GM12878 (cell line): ENCODE measurements around the gene IFI27L1. TPM values are rescaled to one million over a fixed set of nuclear protein-coding genes. Genes with fewer than 3 reads are reported as not detected.

Source experiments
- ATAC-seq: fragments of 200-7000 bp; cut with Tn5 transposase; 3 replicates; pipeline ENCODE4 v1.9.1; 2020; ENCODE audit warnings: mild to moderate bottlenecking, moderate library complexity
- BruUV-seq: library from RNA; stranded (reverse); fragments of 400-500 nt; replicated peaks from 2 replicates; lab custom pipeline; 2021; lab: Mats Ljungman, UMichigan
- CTCF ChIA-PET: fragments of 300-600 bp; sonication (Branson Sonifier 250); formaldehyde crosslinking; extraction: SDS; loops from one replicate; lab custom pipeline; 2021; ENCODE audit warnings: inconsistent platforms; lab: Yijun Ruan, JAX
- POLR2A ChIA-PET: fragments of 350-600 bp; formaldehyde crosslinking; extraction: SDS; loops from one replicate; lab custom pipeline; 2021; ENCODE audit warnings: inconsistent platforms; lab: Charles Lee
- RAD21 ChIA-PET: fragments of 300-600 bp; sonication (Branson Sonifier 250); formaldehyde crosslinking; loops from one replicate; lab custom pipeline; 2023; ENCODE audit warnings: antibody characterized with exemption; ENCODE audit not compliant: unreplicated experiment; lab: Charles Lee
- SMC1A ChIA-PET: fragments of 300-600 bp; sonication (Branson Sonifier 250); formaldehyde crosslinking; loops from one replicate; lab custom pipeline; 2023; ENCODE audit not compliant: unreplicated experiment, uncharacterized antibody; lab: Charles Lee
- DNase-seq: peaks from one replicate; pipeline ENCODE4 v3.0.0-alpha.2; 2011; ENCODE audit warnings: low read depth, low spot score
- FAIRE-seq: peaks from 3 replicates; lab custom pipeline; 2011; peaks lifted over from hg19 to GRCh38; lab: Jason Lieb, UNC
- H2AFZ ChIP-seq: 2 replicates; pipeline ENCODE4 v1.6.0; 2011; ENCODE audit warnings: low read depth, low read length, control low read depth; ENCODE audit not compliant: control insufficient read depth
- H3K27ac ChIP-seq: 2 replicates; pipeline ENCODE4 v1.5.1; 2011; ENCODE audit warnings: control low read depth; ENCODE audit not compliant: control insufficient read depth, insufficient read depth
- H3K27me3 ChIP-seq, 2 experiments: replicated peaks in 1 of 2; 2 replicates each; pipeline versions ENCODE4 v1.6.0 to v1.6.1; 2011; ENCODE audit warnings: low read length in 1 of 2; ENCODE audit not compliant: control insufficient read depth in 2 of 2, insufficient read depth in 2 of 2
- H3K36me3 ChIP-seq, 2 experiments: 2 replicates each; pipeline ENCODE4 v1.5.1; 2011; ENCODE audit warnings: low read length in 1 of 2; ENCODE audit not compliant: control insufficient read depth in 2 of 2, insufficient read depth in 2 of 2
- H3K4me1 ChIP-seq: 2 replicates; pipeline ENCODE4 v1.6.1; 2011; ENCODE audit warnings: mild to moderate bottlenecking, low read length, moderate library complexity, mixed read lengths; ENCODE audit not compliant: control insufficient read depth, insufficient read depth
- H3K4me2 ChIP-seq: 2 replicates; pipeline ENCODE4 v1.6.0; 2011; ENCODE audit warnings: control low read depth; ENCODE audit not compliant: control insufficient read depth, insufficient read depth
- H3K4me3 ChIP-seq: fragments of 200-600 bp; sonication (generic); 2 replicates; pipeline ENCODE4 v1.5.1; 2016
- H3K79me2 ChIP-seq: 2 replicates; pipeline ENCODE4 v1.6.0; 2011; ENCODE audit warnings: low read length; ENCODE audit not compliant: control insufficient read depth, insufficient read depth
- H3K9ac ChIP-seq: 2 replicates; pipeline ENCODE4 v1.8.0; 2011; ENCODE audit warnings: low read length, control low read depth, mixed read lengths; ENCODE audit not compliant: control insufficient read depth, insufficient read depth
- H3K9me3 ChIP-seq: replicated peaks from 3 replicates; pipeline ENCODE4 v1.5.1; 2011; ENCODE audit warnings: mild to moderate bottlenecking, low read length; ENCODE audit not compliant: control insufficient read depth, insufficient read depth
- H4K20me1 ChIP-seq: 2 replicates; pipeline ENCODE4 v1.6.0; 2011; ENCODE audit not compliant: control insufficient read depth, insufficient read depth
- CREM ChIP-seq: IDR thresholded peaks from 2 replicates; pipeline ENCODE4 v1.6.1; 2014; ENCODE audit warnings: antibody characterized with exemption, low read depth
- FOS ChIP-seq: IDR thresholded peaks from 3 replicates; pipeline ENCODE4 v1.6.1; 2011; ENCODE audit warnings: borderline replicate concordance; ENCODE audit not compliant: insufficient read length; ENCODE audit errors: extremely low read depth
- HDAC6 ChIP-seq: fragments of 200-600 bp; sonication (generic); IDR thresholded peaks from one replicate; pipeline ENCODE4 v1.8.0; 2017; ENCODE audit warnings: antibody characterized with exemption; ENCODE audit not compliant: unreplicated experiment
- IRF4 ChIP-seq: IDR thresholded peaks from 2 replicates; pipeline ENCODE4 v1.6.1; 2011; ENCODE audit warnings: low read depth, low read length
- SIX5 ChIP-seq: IDR thresholded peaks from 2 replicates; pipeline ENCODE4 v1.6.1; 2011; ENCODE audit warnings: mild to moderate bottlenecking, low read depth, low read length, moderate library complexity; ENCODE audit not compliant: severe bottlenecking
- SMAD1 ChIP-seq: fragments of 450-650 bp; IDR thresholded peaks from 2 replicates; pipeline ENCODE4 v1.6.1; 2018; ENCODE audit warnings: mild to moderate bottlenecking, low read depth; ENCODE audit not compliant: partially characterized antibody
- SUZ12 ChIP-seq: fragments of 200-600 bp; sonication (generic); IDR thresholded peaks from one replicate; pipeline ENCODE4 v1.6.1; 2018; ENCODE audit warnings: antibody characterized with exemption, mild to moderate bottlenecking; ENCODE audit not compliant: unreplicated experiment
- TCF3 ChIP-seq: IDR thresholded peaks from 2 replicates; pipeline ENCODE4 v1.6.1; 2012; ENCODE audit warnings: low read depth, mild to moderate bottlenecking, low read length, borderline replicate concordance; ENCODE audit not compliant: insufficient read depth
- WGBS: methylation state at CpG from one replicate; pipeline ENCODE4 v1.1.6; 2016; ENCODE audit warnings: low lambda C conversion rate; ENCODE audit not compliant: insufficient replicate concordance, insufficient coverage; ENCODE audit errors: missing lambda C conversion rate; 5-methylcytosine and 5-hydroxymethylcytosine counted together
- in situ Hi-C: fragments of 300-500 bp; cut with MboI; formaldehyde crosslinking; loops from 9 replicates; pipeline ENCODE4 v1.14.3; 2018; ENCODE audit warnings: mixed read lengths
- intact Hi-C: fragments of 100-400 bp; cut with micrococcal nuclease; formaldehyde crosslinking; loops from one replicate; pipeline ENCODE4 v1.14.2; 2022; ENCODE audit not compliant: unreplicated experiment
- polyA plus RNA-seq, 11 experiments: library from polyadenylated mRNA; depleted of rRNA in 4 of 11; unstranded in 6 of 11; stranded (reverse) in 5 of 11; fragments of >200 nt; fragmentation: Nextera tagmentation in 4 of 11; fragmentation: Illumina TruSeq in 1 of 11; extraction: Ambion mirVana in 4 of 11; extraction: Trizol in 1 of 11; gene quantifications; 1 replicate in 1 of 11; 2 replicates in 10 of 11; pipeline versions ENCODE4 v1.2.1 to v1.2.3, GENCODE V29; 2011 to 2016; ENCODE audit warnings: inconsistent platforms in 2 of 11, missing spikeins in 2 of 11, low read depth in 1 of 11
- total RNA-seq, 4 experiments: library from RNA; depleted of rRNA in 3 of 4; stranded (reverse); fragments of >200 nt in 3 of 4; fragmentation: Illumina TruSeq in 1 of 4; extraction: Trizol in 1 of 4; gene quantifications; 2 replicates each; pipeline versions ENCODE4 v1.2.1 to v1.2.3, GENCODE V29; 2013 to 2021
- TF ChIP-seq, protein P1 (sequence below), 3 experiments: IDR thresholded peaks in 2 of 3; conservative IDR thresholded peaks in 1 of 3; 2 replicates each; pipeline ENCODE4 v1.5.1; 2011; ENCODE audit warnings: low read depth in 3 of 3, low read length in 3 of 3, mild to moderate bottlenecking in 3 of 3, control low read depth in 2 of 3, moderate library complexity in 2 of 3, inconsistent platforms in 1 of 3, mixed read lengths in 1 of 3; ENCODE audit not compliant: control insufficient read depth in 2 of 3, insufficient read depth in 1 of 3; ENCODE audit errors: extremely low read depth in 1 of 3
- TF ChIP-seq, protein P2 (sequence below): IDR thresholded peaks from 2 replicates; pipeline ENCODE4 v1.6.1; 2011; ENCODE audit warnings: mild to moderate bottlenecking, low read depth, low read length, moderate library complexity; ENCODE audit not compliant: insufficient replicate concordance
- TF ChIP-seq, protein P3 (sequence below): fragments of 450-650 bp; IDR thresholded peaks from 2 replicates; pipeline ENCODE4 v1.6.1; 2017; ENCODE audit warnings: antibody characterized with exemption, mild to moderate bottlenecking, moderate library complexity
- TF ChIP-seq, protein P4 (sequence below): fragments of 450-650 bp; IDR thresholded peaks from 2 replicates; pipeline ENCODE4 v1.6.1; 2017; ENCODE audit warnings: borderline replicate concordance

IFI27L1 gene
- total and polyA plus RNA-seq, 10 of the 15 experiments (the other 5 are each of a cell fraction or from before 2014, with no cell fraction given), result 17.4 to 38.8 (median 27.6) TPM

DNA sequence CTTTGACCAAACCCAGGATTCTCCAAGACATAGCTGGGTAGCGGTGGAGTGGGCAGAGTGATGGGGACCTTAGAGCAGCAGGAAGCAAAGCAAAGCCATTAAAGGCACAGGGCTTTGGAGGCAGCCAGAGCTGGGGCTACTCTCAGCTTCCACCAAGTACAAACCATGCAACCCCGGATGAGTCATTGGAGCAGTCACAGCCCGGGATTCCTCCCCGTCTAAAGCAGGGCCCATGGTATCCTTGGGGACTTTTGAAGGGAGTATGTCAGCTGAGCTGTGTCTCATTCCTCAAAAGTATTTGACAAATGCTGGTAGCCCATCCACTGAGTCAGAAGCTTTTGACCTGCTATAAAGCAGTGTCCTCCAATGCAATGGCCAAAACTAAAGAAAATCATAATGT lies 19.7 kb downstream of the IFI27L1 start:
- FAIRE-seq, result no peak
- ChIA-PET RAD21 (no interaction called here), POLR2A (no interaction called here), SMC1A (interaction anchor here (0.6 kb wide), 1 partner anchor 1278 kb away, joined by 3 read pairs; no protein-coding TSS in a partner anchor), CTCF (interaction anchor here (0.6 kb wide), 1 partner anchor 17 kb away, joined by 3 read pairs; no protein-coding TSS in a partner anchor)
- Histone ChIP-seq H3K27me3 (no peaks in the 10 kb centered on the region), H3K4me1 (no peaks in the 10 kb centered on the region), H3K36me3 (no peaks in the 10 kb centered on the region; a peak in 1 of 4 replicates), H3K79me2 (no peaks in the 10 kb centered on the region), H3K4me2 (no peak overlapping the region), H4K20me1 (no peaks in the 10 kb centered on the region), H3K9me3 (no peaks in the 10 kb centered on the region), H3K27ac (no peak overlapping the region), H2AFZ (no peak overlapping the region), H3K4me3 (no peak overlapping the region), H3K9ac (no peak overlapping the region)
- in situ Hi-C loops, result no loop called here
- BruUV-seq, result no TSS peak
- intact Hi-C loops, result no loop called here
- 86% methylated on average over 4 of the region's 4 CpGs for WGBS
- no peak for DNase-seq
- TF ChIP-seq, protein P1, sequence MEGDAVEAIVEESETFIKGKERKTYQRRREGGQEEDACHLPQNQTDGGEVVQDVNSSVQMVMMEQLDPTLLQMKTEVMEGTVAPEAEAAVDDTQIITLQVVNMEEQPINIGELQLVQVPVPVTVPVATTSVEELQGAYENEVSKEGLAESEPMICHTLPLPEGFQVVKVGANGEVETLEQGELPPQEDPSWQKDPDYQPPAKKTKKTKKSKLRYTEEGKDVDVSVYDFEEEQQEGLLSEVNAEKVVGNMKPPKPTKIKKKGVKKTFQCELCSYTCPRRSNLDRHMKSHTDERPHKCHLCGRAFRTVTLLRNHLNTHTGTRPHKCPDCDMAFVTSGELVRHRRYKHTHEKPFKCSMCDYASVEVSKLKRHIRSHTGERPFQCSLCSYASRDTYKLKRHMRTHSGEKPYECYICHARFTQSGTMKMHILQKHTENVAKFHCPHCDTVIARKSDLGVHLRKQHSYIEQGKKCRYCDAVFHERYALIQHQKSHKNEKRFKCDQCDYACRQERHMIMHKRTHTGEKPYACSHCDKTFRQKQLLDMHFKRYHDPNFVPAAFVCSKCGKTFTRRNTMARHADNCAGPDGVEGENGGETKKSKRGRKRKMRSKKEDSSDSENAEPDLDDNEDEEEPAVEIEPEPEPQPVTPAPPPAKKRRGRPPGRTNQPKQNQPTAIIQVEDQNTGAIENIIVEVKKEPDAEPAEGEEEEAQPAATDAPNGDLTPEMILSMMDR (IDR thresholded peaks at IDR 0.05 in 2 of 3, conservative IDR thresholded peaks at IDR 0.05 in 1 of 3; ENCODE audit: control insufficient read depth in 2 of 3, extremely low read depth in 1 of 3, insufficient read depth in 1 of 3, low read depth in 3 of 3, low read length in 3 of 3), result no peak
- TF ChIP-seq SUZ12, result no peak
- no peak for TF ChIP-seq SMAD1
- TF ChIP-seq, protein P2, sequence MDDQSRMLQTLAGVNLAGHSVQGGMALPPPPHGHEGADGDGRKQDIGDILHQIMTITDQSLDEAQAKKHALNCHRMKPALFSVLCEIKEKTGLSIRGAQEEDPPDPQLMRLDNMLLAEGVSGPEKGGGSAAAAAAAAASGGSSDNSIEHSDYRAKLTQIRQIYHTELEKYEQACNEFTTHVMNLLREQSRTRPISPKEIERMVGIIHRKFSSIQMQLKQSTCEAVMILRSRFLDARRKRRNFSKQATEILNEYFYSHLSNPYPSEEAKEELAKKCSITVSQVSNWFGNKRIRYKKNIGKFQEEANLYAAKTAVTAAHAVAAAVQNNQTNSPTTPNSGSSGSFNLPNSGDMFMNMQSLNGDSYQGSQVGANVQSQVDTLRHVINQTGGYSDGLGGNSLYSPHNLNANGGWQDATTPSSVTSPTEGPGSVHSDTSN, result no peak
- TF ChIP-seq, protein P3, sequence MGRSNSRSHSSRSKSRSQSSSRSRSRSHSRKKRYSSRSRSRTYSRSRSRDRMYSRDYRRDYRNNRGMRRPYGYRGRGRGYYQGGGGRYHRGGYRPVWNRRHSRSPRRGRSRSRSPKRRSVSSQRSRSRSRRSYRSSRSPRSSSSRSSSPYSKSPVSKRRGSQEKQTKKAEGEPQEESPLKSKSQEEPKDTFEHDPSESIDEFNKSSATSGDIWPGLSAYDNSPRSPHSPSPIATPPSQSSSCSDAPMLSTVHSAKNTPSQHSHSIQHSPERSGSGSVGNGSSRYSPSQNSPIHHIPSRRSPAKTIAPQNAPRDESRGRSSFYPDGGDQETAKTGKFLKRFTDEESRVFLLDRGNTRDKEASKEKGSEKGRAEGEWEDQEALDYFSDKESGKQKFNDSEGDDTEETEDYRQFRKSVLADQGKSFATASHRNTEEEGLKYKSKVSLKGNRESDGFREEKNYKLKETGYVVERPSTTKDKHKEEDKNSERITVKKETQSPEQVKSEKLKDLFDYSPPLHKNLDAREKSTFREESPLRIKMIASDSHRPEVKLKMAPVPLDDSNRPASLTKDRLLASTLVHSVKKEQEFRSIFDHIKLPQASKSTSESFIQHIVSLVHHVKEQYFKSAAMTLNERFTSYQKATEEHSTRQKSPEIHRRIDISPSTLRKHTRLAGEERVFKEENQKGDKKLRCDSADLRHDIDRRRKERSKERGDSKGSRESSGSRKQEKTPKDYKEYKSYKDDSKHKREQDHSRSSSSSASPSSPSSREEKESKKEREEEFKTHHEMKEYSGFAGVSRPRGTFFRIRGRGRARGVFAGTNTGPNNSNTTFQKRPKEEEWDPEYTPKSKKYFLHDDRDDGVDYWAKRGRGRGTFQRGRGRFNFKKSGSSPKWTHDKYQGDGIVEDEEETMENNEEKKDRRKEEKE, result no peak
- TF ChIP-seq HDAC6, result no peak
- no peak for TF ChIP-seq FOS
- TF ChIP-seq CREM, result no peak
- TF ChIP-seq, protein P4, sequence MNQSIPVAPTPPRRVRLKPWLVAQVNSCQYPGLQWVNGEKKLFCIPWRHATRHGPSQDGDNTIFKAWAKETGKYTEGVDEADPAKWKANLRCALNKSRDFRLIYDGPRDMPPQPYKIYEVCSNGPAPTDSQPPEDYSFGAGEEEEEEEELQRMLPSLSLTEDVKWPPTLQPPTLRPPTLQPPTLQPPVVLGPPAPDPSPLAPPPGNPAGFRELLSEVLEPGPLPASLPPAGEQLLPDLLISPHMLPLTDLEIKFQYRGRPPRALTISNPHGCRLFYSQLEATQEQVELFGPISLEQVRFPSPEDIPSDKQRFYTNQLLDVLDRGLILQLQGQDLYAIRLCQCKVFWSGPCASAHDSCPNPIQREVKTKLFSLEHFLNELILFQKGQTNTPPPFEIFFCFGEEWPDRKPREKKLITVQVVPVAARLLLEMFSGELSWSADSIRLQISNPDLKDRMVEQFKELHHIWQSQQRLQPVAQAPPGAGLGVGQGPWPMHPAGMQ, result no peak
- no peak for TF ChIP-seq IRF4
- no peak for TF ChIP-seq TCF3
- TF ChIP-seq SIX5, result no peak
- ATAC-seq, result no peak
